ENCODE measurements around the gene USP35. TPM values are rescaled to one million over a fixed set of nuclear protein-coding genes. Genes with fewer than 3 reads are reported as not detected.

USP35 gene
- polyA plus RNA-seq, 2 of the 4 experiments (the other 2 are of a cell fraction), result 3.8 to 5.8 TPM

- CTCF ChIA-PET, result interaction anchor here (0.8 to 4.4 kb wide), 5 partner anchors 10 to 414 kb away, joined by 3 to 16 read pairs (median 4); partner anchors contain the start of gene ALG8
- Histone ChIP-seq H3K9me3 (no peaks in the 10 kb centered on the region), H3K27ac (no peak overlapping the region), H3K4me3 (no peak overlapping the region), H3K4me1 (0 out of 3 replicates have a peak, but pooled peaks cover 6% of the 10 kb centered on the region), H3K4me2 (no peak overlapping the region)
- no peak for TF ChIP-seq USF2 (IDR thresholded peaks at IDR 0.05)
- TF ChIP-seq BCL3 (IDR thresholded peaks at IDR 0.05), result no peak
- no peak for TF ChIP-seq EHF (CRISPR knock-in tag; IDR thresholded peaks at IDR 0.05)
- no peak for TF ChIP-seq MAZ (IDR thresholded peaks at IDR 0.05; ENCODE audit: borderline replicate concordance, low read depth, low read length)
- no peak for TF ChIP-seq RNF2 (IDR thresholded peaks at IDR 0.05; ENCODE audit: borderline replicate concordance, low read depth)
- TF ChIP-seq E2F6 (IDR thresholded peaks at IDR 0.05; ENCODE audit: borderline replicate concordance, low read depth), result no peak
- no peak for TF ChIP-seq BHLHE40 (IDR thresholded peaks at IDR 0.05; ENCODE audit: low read depth, low read length)
- no peak for TF ChIP-seq JUN (IDR thresholded peaks at IDR 0.05)
- no peak for TF ChIP-seq NPAS2 (CRISPR knock-in tag; IDR thresholded peaks at IDR 0.05; ENCODE audit: borderline replicate concordance)
- no peak for TF ChIP-seq SREBF2 (IDR thresholded peaks at IDR 0.05)
- no peak for DNase-seq (ENCODE audit: low read depth in 1 of 2, low spot score in 1 of 2)
- ATAC-seq, result no peak
- FAIRE-seq, result no peak
- POLR2A ChIA-PET, result no interaction called here
- 92% methylated on average over 4 of the region's 4 CpGs for WGBS (ENCODE audit: missing lambda C conversion rate)
Measured at GRCh38 chr11:78150346-78150745, 38.4 kb upstream of the USP35 start.

- H3K4me3 ChIP-seq, result no peak overlapping the region
- no peak overlapping the region for H3K27ac ChIP-seq
- ChIA-PET CTCF (interaction anchor here (2.9 to 4.4 kb wide), 2 partner anchors 10 to 414 kb away, joined by 15 to 16 read pairs; partner anchors contain the start of gene ALG8), POLR2A (no interaction called here)
- no peak for DNase-seq (ENCODE audit: low read depth in 1 of 2, low spot score in 1 of 2)
- TF ChIP-seq TFCP2L1 (CRISPR knock-in tag; IDR thresholded peaks at IDR 0.05) (no peak), MYC (IDR thresholded peaks at IDR 0.05; ENCODE audit: borderline replicate concordance, low read length) (no peak), GATA3 (IDR thresholded peaks at IDR 0.05; ENCODE audit: borderline replicate concordance) (no peak)
- no peaks in the 10 kb centered on the region for H3K9me3 ChIP-seq
- H3K4me2 ChIP-seq, result no peak overlapping the region
- no peak for FAIRE-seq
- 0 out of 3 replicates have a peak, but pooled peaks cover 6% of the 10 kb centered on the region for H3K4me1 ChIP-seq
- ATAC-seq, result no peak
Measured at GRCh38 chr11:78150754-78151153, 38.0 kb upstream of the USP35 start.

GRCh38 chr11:78151804-78152203, 36.9 kb upstream of the USP35 start:
- no peak overlapping the region for H3K27ac ChIP-seq
- no peak for DNase-seq (ENCODE audit: low read depth in 1 of 2, low spot score in 1 of 2)
- no peak for ATAC-seq
- 0 out of 3 replicates have a peak, but pooled peaks cover 6% of the 10 kb centered on the region for H3K4me1 ChIP-seq
- no peak for TF ChIP-seq E2F6 (IDR thresholded peaks at IDR 0.05; ENCODE audit: borderline replicate concordance, low read depth)
- no peak for TF ChIP-seq HES2 (IDR thresholded peaks at IDR 0.05)
- no peak for TF ChIP-seq USF2 (IDR thresholded peaks at IDR 0.05)
- no peak for TF ChIP-seq NFE2L2 (conservative IDR thresholded peaks at IDR 0.05; ENCODE audit: low read length)
- TF ChIP-seq NPAS2 (CRISPR knock-in tag; IDR thresholded peaks at IDR 0.05; ENCODE audit: borderline replicate concordance), result no peak
- TF ChIP-seq HEYL (CRISPR knock-in tag; IDR thresholded peaks at IDR 0.05), result no peak
- TF ChIP-seq ATOH8 (CRISPR knock-in tag; IDR thresholded peaks at IDR 0.05; ENCODE audit: low read depth), result no peak
- TF ChIP-seq POLR2A (IDR thresholded peaks at IDR 0.05; ENCODE audit: low read length), result no peak
- no peak for FAIRE-seq
- H3K4me2 ChIP-seq, result no peak overlapping the region
- H3K9me3 ChIP-seq, result no peaks in the 10 kb centered on the region
- ChIA-PET CTCF (interaction anchor here (2.9 kb wide), 1 partner anchor 11 kb away, joined by 15 read pairs; the partner anchor contains the start of gene ALG8), POLR2A (no interaction called here)
- no peak overlapping the region for H3K4me3 ChIP-seq

Data from A549 (cell line).